GM18858 (cell line): ENCODE results near the gene DMRTB1.

ENCODE experiments used
- ATAC-seq: cut with Tn5 transposase; IDR thresholded peaks from one replicate; pipeline ENCODE4 v1.9.1; 2021; ENCODE audit not compliant: unreplicated experiment

DMRTB1 gene

GRCh38 chr1:53484705-53485477 lies 25.7 kb downstream of the DMRTB1 start:
- no peak for ATAC-seq

GRCh38 chr1:53485478-53486394 lies 26.5 kb downstream of the DMRTB1 start:
- no peak for ATAC-seq

GRCh38 chr1:53486395-53487026 lies 27.3 kb downstream of the DMRTB1 start:
- ATAC-seq, result no peak

- no peak for ATAC-seq
These were observed 31.2 kb downstream of the DMRTB1 start for GRCh38 chr1:53490351-53490750.

GRCh38 chr1:53495633-53496345 lies 36.6 kb downstream of the DMRTB1 start:
- no peak for ATAC-seq

- ATAC-seq, result no peak
These were observed 39.4 kb downstream of the DMRTB1 start for GRCh38 chr1:53498555-53499131.

GRCh38 chr1:53499257-53500203 lies 40.3 kb downstream of the DMRTB1 start:
- ATAC-seq, result no peak

GRCh38 chr1:53500204-53501064 lies 41.2 kb downstream of the DMRTB1 start:
- ATAC-seq, result no peak

- ATAC-seq, result no peak
These were observed 42.1 kb downstream of the DMRTB1 start for GRCh38 chr1:53501065-53502005.

GRCh38 chr1:53502641-53503432 lies 43.6 kb downstream of the DMRTB1 start:
- no peak for ATAC-seq

- no peak for ATAC-seq
These were observed 44.4 kb downstream of the DMRTB1 start for GRCh38 chr1:53503433-53504217.

- no peak for ATAC-seq
These were observed 45.7 kb downstream of the DMRTB1 start for GRCh38 chr1:53504901-53505300.

GRCh38 chr1:53505401-53505800 lies 46.2 kb downstream of the DMRTB1 start:
- no peak for ATAC-seq

GRCh38 chr1:53505891-53506290 lies 46.7 kb downstream of the DMRTB1 start:
- no peak for ATAC-seq

GRCh38 chr1:53506355-53507050 lies 47.3 kb downstream of the DMRTB1 start:
- ATAC-seq, result no peak
